Fibroblast of skin of scalp (primary cell): ENCODE data around the gene RYR3. TPM values are rescaled to one million over a fixed set of nuclear protein-coding genes. Genes with fewer than 3 reads are reported as not detected.

ENCODE experiments used
- DNase-seq: peaks from one replicate; pipeline ENCODE4 v3.0.0-alpha.2; 2013
- polyA plus RNA-seq, 2 experiments: library from polyadenylated mRNA; unstranded; fragments of 120-200 nt; gene quantifications; one replicate each; pipeline ENCODE4 v1.2.1, GENCODE V29; 2013; ENCODE audit not compliant: insufficient read length in 2 of 2

The RYR3 gene
- 2.5 TPM for polyA plus RNA-seq (2013, experiment 1 of 2; ENCODE audit: insufficient read length)
- 3.5 TPM for polyA plus RNA-seq (2013, experiment 2 of 2; ENCODE audit: insufficient read length)

GRCh38 chr15:33310481-33311311 is at the start of gene RYR3:
Gene RYR3 (plus strand): TSS chr15:33310967. CDS start chr15:33311046, 79 bp downstream.
- DNase-seq, result peak; percentile 37

DNA sequence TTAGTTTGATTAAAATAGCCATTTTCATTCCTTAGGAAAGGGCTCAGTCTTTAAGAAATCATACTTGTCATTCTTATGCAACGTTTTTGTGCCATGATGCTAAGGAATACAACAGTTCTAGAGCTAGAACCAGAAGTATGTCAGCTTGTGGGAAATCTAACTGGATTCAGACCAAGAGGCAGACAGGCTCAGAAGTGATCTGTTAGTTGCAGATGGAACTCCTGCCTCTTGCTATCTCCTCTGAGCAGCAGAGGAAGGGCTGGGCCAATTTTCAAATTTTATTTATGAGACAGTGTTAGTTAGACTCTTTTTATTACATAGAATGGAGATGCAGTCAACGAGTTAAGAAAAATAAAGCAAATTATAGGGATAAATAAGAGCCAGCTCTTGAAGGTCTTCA is 48.5 kb upstream of the RYR3 start:
- no peak for DNase-seq

DNA sequence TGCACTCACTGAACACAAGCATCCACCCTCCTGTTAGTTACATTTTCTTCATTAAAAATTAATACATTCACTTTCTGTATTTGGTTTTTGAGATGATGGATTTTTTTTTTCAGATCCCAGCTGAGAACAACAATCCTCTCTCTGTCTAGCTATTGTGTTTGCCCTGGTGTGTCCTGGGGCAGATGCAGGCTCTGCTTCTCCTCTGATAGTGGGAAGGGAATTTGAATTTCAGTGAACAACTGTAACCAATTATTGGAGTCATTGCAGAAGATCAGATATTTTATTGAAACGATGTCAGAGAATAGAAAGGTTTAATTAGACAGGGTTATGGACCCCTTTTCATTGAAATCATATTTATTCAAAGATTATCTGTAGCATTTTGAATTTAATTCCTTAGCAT is 33.1 kb upstream of the RYR3 start:
- DNase-seq, result no peak

- peak; percentile 92 for DNase-seq
Measured at GRCh38 chr15:33278816-33279612, 31.8 kb upstream of the RYR3 start.

DNA sequence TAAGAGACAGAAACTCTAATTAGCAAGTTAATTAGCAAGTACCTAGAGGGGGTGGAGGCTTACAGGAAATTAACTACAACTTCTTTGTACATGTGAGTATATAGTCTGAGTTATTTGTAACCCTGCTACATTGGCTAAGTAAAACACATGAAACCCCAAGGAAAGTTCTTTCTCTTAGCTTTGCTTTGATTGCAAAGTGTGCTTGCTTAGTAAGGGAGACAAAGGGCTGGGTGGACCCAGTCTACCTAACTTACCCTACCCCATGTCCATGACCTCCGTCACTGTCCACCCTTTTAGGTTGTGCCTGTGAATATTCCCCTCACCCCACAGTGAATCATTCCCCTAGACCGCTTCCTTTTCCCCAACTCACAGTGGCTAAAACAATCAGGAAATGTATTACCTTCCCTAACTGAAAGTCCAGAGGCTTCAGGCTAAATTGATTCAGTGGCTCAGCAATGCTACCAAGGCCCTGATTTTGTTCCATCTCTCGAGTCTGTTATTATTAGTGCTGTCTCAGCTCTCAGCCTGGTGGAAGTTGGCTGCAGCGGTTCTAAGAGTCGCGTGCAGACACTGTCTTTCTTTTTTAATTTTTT is 31.1 kb upstream of the RYR3 start:
- DNase-seq, result peak; percentile 37

GRCh38 chr15:33282226-33283020 is 28.3 kb upstream of the RYR3 start:
- DNase-seq, result no peak

DNA sequence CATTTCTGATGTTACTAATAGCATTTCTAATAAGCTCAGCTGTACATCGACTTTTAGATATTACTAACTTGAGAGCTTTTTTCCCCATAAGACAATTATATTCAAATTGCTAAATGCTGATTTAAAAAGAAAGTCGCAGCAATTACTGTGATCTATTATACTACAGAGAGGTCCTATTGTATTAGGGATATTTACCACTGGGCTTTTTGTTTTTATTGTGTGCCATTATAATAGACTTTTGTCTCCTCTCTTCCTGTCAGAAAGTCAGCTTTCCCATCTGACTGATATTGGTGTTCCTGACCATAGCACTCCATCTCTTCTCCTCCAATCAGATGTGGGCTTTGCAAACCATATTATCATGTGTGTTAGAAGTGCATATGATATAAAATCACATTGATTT is 27.2 kb upstream of the RYR3 start:
- no peak for DNase-seq

DNA sequence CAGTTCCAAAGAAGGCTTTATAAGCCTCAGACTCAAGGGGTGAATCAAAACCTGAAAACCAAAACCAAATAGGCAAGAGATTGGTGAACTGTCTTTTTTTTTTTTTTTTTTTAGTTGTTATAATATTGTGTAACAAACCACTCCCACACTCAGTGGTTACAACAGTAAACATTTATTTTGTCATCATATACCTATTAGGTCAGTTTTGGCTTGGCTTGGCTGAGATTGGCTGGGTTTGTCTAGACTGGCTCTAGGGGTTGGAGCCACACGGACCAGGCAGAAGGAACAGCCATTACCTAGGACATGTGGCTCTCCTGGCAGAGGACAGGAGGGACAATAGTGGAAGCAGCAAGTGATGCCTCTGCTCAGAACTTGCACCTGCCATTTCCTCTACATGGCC is 26.4 kb upstream of the RYR3 start:
- no peak for DNase-seq

GRCh38 chr15:33292717-33293307 is 18.0 kb upstream of the RYR3 start:
- peak; percentile 62 for DNase-seq

GRCh38 chr15:33293713-33294334 is 16.9 kb upstream of the RYR3 start:
- no peak for DNase-seq

GRCh38 chr15:33296050-33296449 is 14.7 kb upstream of the RYR3 start:
- no peak for DNase-seq

DNA sequence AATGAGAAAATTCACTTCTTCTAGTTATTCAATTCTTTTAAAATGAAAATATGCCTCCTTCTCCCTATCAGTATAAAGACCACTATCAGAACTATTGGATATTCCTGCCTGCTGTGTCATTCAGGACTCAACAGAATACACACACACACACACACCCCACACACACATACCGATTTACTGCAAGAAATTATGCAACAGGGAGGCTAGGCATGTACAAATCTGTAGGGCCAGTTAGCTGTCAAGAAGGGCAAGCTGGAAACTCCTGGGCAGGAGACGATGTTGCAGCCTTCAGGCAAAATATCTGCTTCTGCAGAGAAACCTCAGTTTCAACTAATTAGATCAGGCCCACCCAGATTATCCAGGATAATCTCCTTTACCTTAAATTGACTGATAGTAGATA is 13.9 kb upstream of the RYR3 start:
- no peak for DNase-seq

- DNase-seq, result no peak
Measured at GRCh38 chr15:33298631-33299030, 12.1 kb upstream of the RYR3 start.

GRCh38 chr15:33304924-33305323 is 5.8 kb upstream of the RYR3 start:
- DNase-seq, result no peak

DNA sequence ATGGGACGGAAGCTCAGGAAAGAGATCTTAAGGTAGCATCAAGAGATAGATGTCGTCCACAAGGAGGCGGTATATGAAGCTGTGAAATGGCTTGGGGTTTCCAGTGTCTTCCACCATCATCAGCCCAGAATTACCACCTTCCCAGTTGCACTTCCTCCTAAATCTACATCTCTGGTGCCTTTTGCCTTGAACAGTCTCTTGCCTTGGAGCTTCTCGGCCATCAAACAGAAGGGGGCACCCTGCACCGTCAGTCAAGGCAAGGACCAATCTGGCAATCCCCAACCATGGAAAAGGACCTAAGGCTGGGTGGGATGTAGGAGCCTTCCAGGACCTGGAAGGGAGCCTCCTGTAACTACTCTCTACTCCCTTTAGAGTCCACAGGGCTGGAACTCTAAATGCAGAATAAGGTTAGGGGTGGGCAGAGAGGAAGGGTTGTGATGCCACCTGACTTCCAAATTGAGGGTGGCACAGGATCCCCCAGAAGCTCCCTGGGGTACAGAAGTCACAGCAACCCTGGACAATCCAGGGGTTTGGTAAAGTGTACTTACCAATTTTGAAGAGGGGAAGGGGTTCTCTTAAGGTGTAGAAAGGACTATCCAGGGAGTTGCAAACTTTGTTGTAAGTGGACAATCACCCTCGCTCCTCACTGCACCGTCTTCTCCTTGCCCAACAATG is 1.0 kb upstream of the RYR3 start:
- DNase-seq, result no peak

DNA sequence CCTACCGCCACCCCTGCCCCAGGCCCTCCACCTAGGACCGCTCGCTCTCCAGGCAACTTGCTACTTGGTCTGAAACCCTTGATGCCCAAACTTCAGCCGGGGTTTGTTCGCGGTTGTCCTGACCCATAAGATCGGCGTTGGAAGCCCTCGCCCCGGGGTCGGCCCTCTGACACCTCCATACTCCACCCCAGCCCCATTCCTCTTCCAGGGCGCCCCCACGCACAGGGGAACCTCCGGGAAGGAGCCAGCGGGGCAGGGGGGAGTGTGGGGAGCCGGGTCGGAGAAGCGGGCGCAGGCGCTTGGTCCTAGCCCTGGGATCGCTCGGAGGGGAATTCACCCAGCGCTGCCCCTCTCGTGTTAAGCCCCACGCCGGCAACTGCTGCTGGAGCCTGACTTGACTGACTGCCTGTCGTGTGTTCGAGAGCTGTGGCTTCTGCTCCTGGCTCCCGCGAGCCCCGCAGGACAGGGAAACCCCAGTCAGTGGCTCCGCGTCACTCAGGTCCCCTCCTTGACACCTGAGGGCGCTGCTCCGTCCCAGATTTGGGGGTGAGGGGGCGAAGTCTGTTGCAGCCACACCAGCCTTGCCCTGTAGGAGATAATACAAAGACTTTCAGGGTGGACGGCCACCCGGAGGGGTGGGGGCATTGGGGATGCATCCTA is 675 bp downstream of the RYR3 start:
- no peak for DNase-seq

GRCh38 chr15:33313491-33313890 is 2.7 kb downstream of the RYR3 start:
- DNase-seq, result no peak

- DNase-seq, result no peak
Measured at GRCh38 chr15:33314069-33314468, 3.3 kb downstream of the RYR3 start.

GRCh38 chr15:33315044-33315443 is 4.3 kb downstream of the RYR3 start:
- no peak for DNase-seq

DNA sequence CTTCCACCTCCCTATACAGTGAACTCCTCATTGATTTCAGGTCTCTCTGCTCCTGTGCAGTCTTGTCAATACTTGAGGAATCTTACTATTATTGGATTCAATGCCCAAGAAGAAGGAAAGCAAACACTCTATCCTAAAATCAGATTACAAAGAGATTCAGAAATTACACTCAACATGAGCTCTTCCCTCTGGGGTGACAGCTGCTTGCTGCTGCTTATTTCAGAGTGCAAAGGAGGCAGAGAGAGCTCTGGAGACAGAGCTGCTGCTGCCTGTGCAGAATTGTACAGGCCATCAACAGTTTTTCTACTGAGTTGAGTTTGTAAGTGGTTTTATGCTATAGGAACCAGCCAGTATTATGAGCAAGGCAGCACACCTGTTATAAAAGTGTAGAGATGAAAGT is 7.1 kb downstream of the RYR3 start:
- DNase-seq, result no peak
